CD4-positive, alpha-beta T cell treated with Interleukin-4 for 1 hour (primary cell): ENCODE measurements around the gene TFAM.

Experiments used
- DNase-seq, 2 donors: peaks; one replicate each; pipeline ENCODE4 v3.0.0-alpha.2; 2020 to 2022

The TFAM gene

DNA sequence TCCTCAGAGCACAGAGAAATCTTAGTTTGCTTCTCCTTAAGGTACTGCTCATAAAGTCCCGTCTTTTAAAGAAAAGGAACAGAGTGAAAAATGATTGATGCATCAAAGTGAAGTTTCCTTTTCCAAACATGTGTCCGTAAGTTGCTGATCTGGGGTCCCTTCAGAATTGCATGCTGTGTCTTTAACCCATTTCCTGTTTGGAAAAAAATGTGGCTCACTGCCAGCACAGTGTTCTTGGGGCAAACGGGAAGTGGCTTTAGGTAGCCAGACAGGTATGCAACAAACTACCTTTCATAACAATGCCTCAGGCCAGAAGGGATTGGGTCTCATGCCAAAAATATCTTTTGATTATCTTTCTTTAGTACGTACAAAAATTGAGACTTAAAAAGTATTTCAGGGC, 50.9 kb downstream of the TFAM start:
- DNase-seq, result no peak

GRCh38 chr10:58438340-58438871, 53.2 kb downstream of the TFAM start:
- no peak for DNase-seq

DNA sequence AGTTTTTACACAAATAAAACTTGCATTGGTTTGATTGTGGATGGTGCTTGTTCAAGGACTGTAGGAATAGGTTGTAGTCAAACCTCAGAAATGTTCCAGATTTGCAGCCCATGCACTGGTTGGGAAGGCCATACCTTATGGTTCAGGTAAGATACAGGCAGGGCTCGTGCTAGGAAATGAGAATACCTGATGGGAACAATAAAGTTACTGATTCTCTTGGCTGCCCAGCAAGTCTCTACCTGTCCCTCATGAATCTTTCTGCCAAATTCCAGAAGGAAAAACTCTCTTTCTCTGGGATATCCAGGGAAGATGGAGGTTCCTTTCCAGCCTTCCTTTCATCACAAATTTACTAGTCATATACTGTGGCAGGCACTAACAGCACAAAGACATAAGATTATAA, 53.8 kb downstream of the TFAM start:
- DNase-seq, result no peak

DNA sequence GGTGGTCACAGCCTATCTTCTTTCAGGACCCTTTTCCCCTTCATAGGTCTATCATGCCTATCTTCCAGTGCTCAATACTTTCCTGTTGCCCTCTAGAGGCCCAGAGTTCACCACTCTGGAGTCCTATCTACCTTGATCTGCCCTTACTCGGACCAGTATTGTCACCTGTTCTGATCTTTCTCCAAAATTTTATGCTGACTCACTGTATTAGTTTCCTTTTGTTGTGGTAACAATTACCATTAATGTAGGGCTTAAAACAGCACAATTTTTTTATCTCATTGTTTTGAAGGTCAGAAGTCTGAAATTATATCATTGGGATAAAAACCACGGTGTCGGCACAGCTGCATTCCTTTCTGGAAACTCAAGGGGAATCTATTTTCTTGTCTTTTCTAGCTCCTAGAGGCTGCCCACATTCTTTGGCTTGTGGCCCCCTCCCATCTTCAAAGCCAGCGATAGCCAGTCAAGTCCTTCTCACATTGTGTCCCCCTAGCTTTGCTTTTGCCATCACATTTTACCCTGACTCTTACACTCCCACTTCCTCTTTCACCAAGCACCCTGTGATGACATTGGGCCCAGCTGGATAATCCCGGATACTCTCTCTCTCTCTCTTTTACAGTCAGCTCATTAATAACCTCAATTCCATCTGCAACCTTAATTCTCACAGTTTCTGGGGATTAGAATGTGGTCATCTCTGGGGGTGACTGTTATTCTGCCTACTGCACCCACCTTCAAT, 54.6 kb downstream of the TFAM start:
- DNase-seq, result no peak

DNA sequence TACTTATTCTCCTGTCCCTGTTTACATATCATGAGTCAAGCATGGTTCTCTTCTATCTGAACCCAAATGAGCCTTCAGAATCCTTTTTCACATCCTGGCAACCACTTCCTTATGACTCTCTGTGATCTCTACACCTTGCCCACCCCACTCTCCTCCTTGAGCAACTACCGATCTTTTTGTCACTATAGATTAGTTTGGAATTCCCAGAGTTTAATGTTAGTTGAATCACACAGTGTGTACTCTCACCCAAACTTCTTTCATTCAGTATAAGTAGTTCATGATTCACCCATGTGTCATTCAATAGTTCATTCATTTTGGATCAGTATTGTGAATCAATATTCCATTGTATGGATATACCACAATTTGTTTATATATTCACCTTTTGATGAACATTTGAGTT, 55.3 kb downstream of the TFAM start:
- DNase-seq, result no peak

- no peak for DNase-seq
These were observed 59.1 kb downstream of the TFAM start for GRCh38 chr10:58444321-58444720.

GRCh38 chr10:58444876-58445275, 59.7 kb downstream of the TFAM start:
- no peak for DNase-seq

DNA sequence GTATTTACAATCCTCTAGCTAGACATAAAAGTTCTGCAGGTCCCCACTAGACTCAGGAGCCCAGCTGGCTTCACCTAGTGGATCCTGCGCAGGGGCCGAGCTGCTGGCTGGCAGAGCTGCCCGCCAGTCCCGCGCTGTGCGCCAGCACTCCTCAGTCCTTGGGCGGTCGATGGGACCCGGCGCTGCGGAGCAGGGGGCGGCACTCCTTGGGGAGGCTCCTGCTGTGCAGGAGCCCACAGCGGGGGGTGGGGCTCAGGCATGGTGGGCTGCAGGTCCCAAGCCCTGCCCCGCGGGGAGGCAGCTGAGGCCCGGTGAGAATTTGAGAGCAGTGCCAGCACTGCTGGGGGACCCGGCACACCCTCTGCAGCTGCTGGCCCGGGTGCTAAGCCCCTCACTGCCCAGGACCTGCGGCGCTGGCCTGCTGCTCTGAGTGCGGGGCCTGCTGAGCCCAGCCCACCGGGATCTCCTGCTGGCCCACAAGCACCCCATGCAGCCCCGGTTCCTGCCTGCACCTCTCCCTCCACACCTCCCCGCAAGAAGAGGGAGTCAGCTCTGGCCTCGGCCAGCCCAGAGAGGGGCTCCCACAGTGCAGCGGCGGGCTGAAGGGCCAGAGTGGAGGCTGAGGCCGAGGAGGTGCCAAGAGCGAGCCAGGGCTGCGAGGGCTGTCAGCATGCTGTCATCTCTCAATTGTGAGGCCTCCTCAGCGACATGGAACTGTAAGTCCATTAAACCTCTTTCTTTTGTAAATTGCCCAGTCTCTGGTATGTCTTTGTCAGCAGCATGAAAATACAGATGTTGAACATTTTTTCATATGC, 63.1 kb downstream of the TFAM start:
- DNase-seq, result no peak
